Effector CD4-positive, alpha-beta T cell (primary cell): ENCODE data around the gene CSNK1G3.
"Not testable (repeated sequence)": the region's sequence is repeated elsewhere in the genome, so short reads cannot be mapped to it uniquely, and the experiment has no call there.

Experiments used
- DNase-seq: peaks from one replicate; pipeline ENCODE4 v3.0.0-alpha.2; 2020
- total RNA-seq: gene quantifications from one replicate; lab custom pipeline; 2026; lab: John Stamatoyannopoulos, UW

CSNK1G3 gene
- total RNA-seq: 54.8 reads per million, percentile 70 among the genes with 10 or more reads in this experiment

GRCh38 chr5:123511648-123512605 is at the start of gene CSNK1G3:
Gene CSNK1G3, plus strand, starts transcription at chr5:123512177. Its CDS starts 33,487 bp downstream, at chr5:123545664.
- DNase-seq: peak; percentile 88

- not testable (repeated sequence) for DNase-seq
These were observed 45.1 kb upstream of the CSNK1G3 start for GRCh38 chr5:123466839-123467238.

- no peak for DNase-seq
These were observed 40.6 kb upstream of the CSNK1G3 start for GRCh38 chr5:123471385-123471784.

- no peak for DNase-seq
These were observed 39.6 kb upstream of the CSNK1G3 start for GRCh38 chr5:123472150-123472924.

GRCh38 chr5:123474228-123474627 is 37.7 kb upstream of the CSNK1G3 start:
- DNase-seq: no peak

- DNase-seq: no peak
These were observed 35.2 kb upstream of the CSNK1G3 start for GRCh38 chr5:123476731-123477130.

- no peak for DNase-seq
These were observed 33.4 kb upstream of the CSNK1G3 start for GRCh38 chr5:123478546-123478945.

GRCh38 chr5:123482258-123482657 is 29.7 kb upstream of the CSNK1G3 start:
- no peak for DNase-seq

GRCh38 chr5:123483446-123484077 is 28.4 kb upstream of the CSNK1G3 start:
- DNase-seq: no peak

- DNase-seq: no peak
These were observed 26.7 kb upstream of the CSNK1G3 start for GRCh38 chr5:123485275-123485674.

- DNase-seq: no peak
These were observed 24.9 kb upstream of the CSNK1G3 start for GRCh38 chr5:123486951-123487655.

GRCh38 chr5:123490974-123491373 is 21.0 kb upstream of the CSNK1G3 start:
- no peak for DNase-seq

- DNase-seq: not testable (repeated sequence)
These were observed 16.8 kb upstream of the CSNK1G3 start for GRCh38 chr5:123495211-123495610.

GRCh38 chr5:123496892-123497291 is 15.1 kb upstream of the CSNK1G3 start:
- DNase-seq: no peak

GRCh38 chr5:123500471-123500870 is 11.5 kb upstream of the CSNK1G3 start:
- DNase-seq: no peak

- DNase-seq: no peak
These were observed 9.9 kb upstream of the CSNK1G3 start for GRCh38 chr5:123502120-123502519.

- DNase-seq: no peak
These were observed 8.7 kb upstream of the CSNK1G3 start for GRCh38 chr5:123503299-123503698.

- no peak for DNase-seq
These were observed 6.3 kb upstream of the CSNK1G3 start for GRCh38 chr5:123505633-123506032.

- DNase-seq: no peak
These were observed 3.5 kb upstream of the CSNK1G3 start for GRCh38 chr5:123508441-123508840.

GRCh38 chr5:123511290-123511647 is 708 bp upstream of the CSNK1G3 start:
- no peak for DNase-seq

- DNase-seq: peak; percentile 16
These were observed 859 bp downstream of the CSNK1G3 start for GRCh38 chr5:123512611-123513461.
